Liver (tissue), 3 donors: ENCODE data around the gene FAM185A.

ENCODE experiments used
- ATF3 ChIP-seq: IDR thresholded peaks from 2 replicates; pipeline ENCODE4 v1.6.1; 2016; ENCODE audit warnings: antibody characterized with exemption
- CTCF ChIP-seq: fragments of 150-350 bp; IDR thresholded peaks from 2 replicates; pipeline ENCODE4 v1.5.1; 2017; ENCODE audit warnings: improper control_type of control experiment, low read depth, low read length; ENCODE audit not compliant: missing input control
- RAD21 ChIP-seq, 2 donors: IDR thresholded peaks; 2 replicates each; pipeline ENCODE4 v1.6.1; 2016; ENCODE audit warnings: antibody characterized with exemption in 2 of 2, mild to moderate bottlenecking in 2 of 2
- SP1 ChIP-seq: IDR thresholded peaks from 2 replicates; pipeline ENCODE4 v1.6.1; 2018; ENCODE audit warnings: antibody characterized with exemption, mild to moderate bottlenecking
- YY1 ChIP-seq: IDR thresholded peaks from 2 replicates; pipeline ENCODE4 v1.6.1; 2016; ENCODE audit warnings: antibody characterized with exemption, mild to moderate bottlenecking
- ZBTB33 ChIP-seq: IDR thresholded peaks from 2 replicates; pipeline ENCODE4 v1.6.1; 2016; ENCODE audit warnings: antibody characterized with exemption
- donor health status: healthy.
- donor health status: healthy.

- TF ChIP-seq CTCF = no peak
- no peak for TF ChIP-seq ZBTB33
- TF ChIP-seq YY1 = no peak
- TF ChIP-seq SP1 = no peak
- TF ChIP-seq RAD21 (IDR thresholded peaks at IDR 0.05) = no peak
- no peak for TF ChIP-seq ATF3
These were observed 70.4 kb downstream of the FAM185A start for GRCh38 chr7:102819151-102819550.
